PC-3 (cell line): ENCODE data around the gene MT1A. TPM values are rescaled to one million over a fixed set of nuclear protein-coding genes. Genes with fewer than 3 reads are reported as not detected.

ENCODE experiments used
- ATAC-seq: fragments of 200-7000 bp; cut with Tn5 transposase; 2 replicates; pipeline ENCODE4 v1.9.1; 2020; ENCODE audit warnings: mild to moderate bottlenecking, moderate library complexity
- BruUV-seq: library from RNA; stranded (reverse); fragments of 400-500 nt; replicated peaks from 2 replicates; lab custom pipeline; 2021; lab: Mats Ljungman, UMichigan
- CTCF ChIA-PET: fragments of 300-600 bp; sonication (Branson Sonifier 250); formaldehyde crosslinking; loops from one replicate; lab custom pipeline; 2022; ENCODE audit warnings: antibody characterized with exemption; lab: Charles Lee
- POLR2A ChIA-PET: fragments of 300-600 bp; sonication (Branson Sonifier 250); formaldehyde crosslinking; loops from one replicate; lab custom pipeline; 2022; ENCODE audit warnings: antibody characterized with exemption; ENCODE audit not compliant: unreplicated experiment; lab: Charles Lee
- DNase-seq: peaks from one replicate; pipeline ENCODE4 v3.0.0-alpha.2; 2015
- H2AFZ ChIP-seq: fragments of 300-600 bp; sonication (generic); 2 replicates; pipeline ENCODE4 v1.6.0; 2016; ENCODE audit warnings: antibody characterized with exemption, low read length
- H3F3A ChIP-seq: fragments of 300-600 bp; sonication (generic); one replicate; pipeline ENCODE4 v1.6.0; 2017; ENCODE audit warnings: antibody characterized with exemption, low read length, control low read depth, mild to moderate bottlenecking; ENCODE audit not compliant: unreplicated experiment
- H3K27ac ChIP-seq: fragments of 300-600 bp; sonication (generic); 2 replicates; pipeline ENCODE4 v1.5.1; 2016; ENCODE audit warnings: mild to moderate bottlenecking, low read length
- H3K27me3 ChIP-seq: fragments of 300-600 bp; sonication (generic); 2 replicates; pipeline ENCODE4 v1.6.1; 2016; ENCODE audit warnings: low read length, mixed read lengths
- H3K36me3 ChIP-seq: fragments of 300-600 bp; sonication (generic); 2 replicates; pipeline ENCODE4 v1.6.1; 2016; ENCODE audit warnings: low read depth, mixed run types, low read length, mixed read lengths
- H3K4me1 ChIP-seq: fragments of 300-600 bp; sonication (generic); 2 replicates; pipeline ENCODE4 v1.5.1; 2016; ENCODE audit warnings: low read length; ENCODE audit not compliant: insufficient read depth
- H3K4me2 ChIP-seq: fragments of 300-600 bp; sonication (generic); 2 replicates; pipeline ENCODE4 v1.6.0; 2016; ENCODE audit warnings: low read length
- H3K4me3 ChIP-seq: fragments of 300-600 bp; sonication (generic); 2 replicates; pipeline ENCODE4 v1.5.1; 2016; ENCODE audit warnings: mild to moderate bottlenecking, low read length, mixed read lengths
- H3K79me2 ChIP-seq: fragments of 300-600 bp; sonication (generic); 2 replicates; pipeline ENCODE4 v1.6.1; 2017; ENCODE audit warnings: low read length, mixed read lengths
- H3K9ac ChIP-seq: fragments of 300-600 bp; sonication (generic); 2 replicates; pipeline ENCODE4 v1.6.0; 2016; ENCODE audit warnings: mild to moderate bottlenecking, low read length
- H3K9me2 ChIP-seq: fragments of 300-600 bp; sonication (generic); replicated peaks from 2 replicates; pipeline ENCODE4 v1.6.1; 2016; ENCODE audit warnings: mixed run types, low read length, mixed read lengths
- H3K9me3 ChIP-seq: fragments of 300-600 bp; sonication (generic); 2 replicates; pipeline ENCODE4 v1.6.1; 2016; ENCODE audit warnings: low read length, mixed read lengths
- H4K20me1 ChIP-seq: fragments of 300-600 bp; sonication (generic); 2 replicates; pipeline ENCODE4 v1.6.1; 2016; ENCODE audit warnings: low read length, mixed read lengths
- CTCF ChIP-seq: fragments of 300-600 bp; sonication (generic); conservative IDR thresholded peaks from 2 replicates; pipeline ENCODE4 v1.5.1; 2017; ENCODE audit warnings: antibody characterized with exemption, low read depth, mild to moderate bottlenecking, low read length
- EZH2 ChIP-seq: fragments of 300-600 bp; sonication (generic); IDR thresholded peaks from one replicate; pipeline ENCODE4 v1.6.1; 2017; ENCODE audit warnings: antibody characterized with exemption, mild to moderate bottlenecking, low read length; ENCODE audit not compliant: unreplicated experiment
- EZH2phosphoT487 ChIP-seq: fragments of 300-600 bp; sonication (generic); IDR thresholded peaks from 2 replicates; pipeline ENCODE4 v1.6.1; 2018; ENCODE audit warnings: mild to moderate bottlenecking, antibody characterized with exemption, low read length, borderline replicate concordance
- intact Hi-C: fragments of 100-400 bp; cut with micrococcal nuclease; formaldehyde crosslinking; loops from 2 replicates; pipeline ENCODE4 v1.9.0; 2023
- total RNA-seq: library from RNA; depleted of rRNA; stranded (reverse); fragments of >200 nt; gene quantifications from 2 replicates; pipeline ENCODE4 v1.2.3, GENCODE V29; 2014

MT1A gene
- total RNA-seq, 1 experiment from 2014 or later, result not detected

DNA sequence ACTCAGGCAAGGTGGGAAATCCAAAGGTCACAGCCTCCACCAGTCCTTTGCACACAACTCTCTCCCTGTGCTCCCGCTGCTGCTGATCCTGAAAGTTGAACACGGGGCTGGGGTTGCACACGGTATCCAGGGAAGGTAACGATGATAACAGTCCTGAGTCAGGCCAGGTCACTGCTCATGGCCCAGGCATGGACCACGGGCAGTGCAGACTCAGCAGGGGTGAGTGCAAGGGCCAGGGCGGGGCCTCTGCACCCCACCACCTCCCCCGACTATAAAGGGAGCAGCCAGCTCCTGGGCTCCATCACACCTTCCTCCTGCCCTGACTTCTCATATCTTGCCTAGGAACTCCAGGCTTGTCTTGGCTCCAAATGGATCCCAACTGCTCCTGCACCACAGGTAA lies 13.1 kb downstream of the MT1A start, which contains the start of gene MT1B:
MT1B (plus strand) TSS at position 301 of the 400 bp plus-strand sequence; CDS start at position 369, 68 bp downstream.
- intact Hi-C loops, result loop anchor here (10.0 kb wide), 1 partner anchor 47 kb away; the partner anchor contains the start of gene MT2A
- H4K20me1 ChIP-seq, result no peaks in the 10 kb centered on the region
- ATAC-seq (no peak), DNase-seq (no peak)
- CTCF ChIA-PET, result no interaction called here
- no TSS peak for BruUV-seq
- no peak within 1 kb of the TSS for H3K27ac ChIP-seq
- no peaks in the 10 kb centered on the region for H3K9me3 ChIP-seq
- no peak within 1 kb of the TSS for H3K4me2 ChIP-seq
- no peaks in the 10 kb centered on the region for H3K9me2 ChIP-seq
- no peaks in the 10 kb centered on the region for H3F3A ChIP-seq
- no peak within 1 kb of the TSS for H3K9ac ChIP-seq
- H3K36me3 ChIP-seq, result no peaks in the 10 kb centered on the region
- H3K27me3 ChIP-seq, result no peaks in the 10 kb centered on the region
- H3K79me2 ChIP-seq, result no peaks in the 10 kb centered on the region
- POLR2A ChIA-PET, result no interaction called here
- H3K4me1 ChIP-seq, result peaks cover 15% of the 10 kb centered on the region
- H2AFZ ChIP-seq, result no peak within 1 kb of the TSS
- TF ChIP-seq EZH2 (no peak), CTCF (no peak), EZH2phosphoT487 (no peak)
- H3K4me3 ChIP-seq, result no peak within 1 kb of the TSS

GRCh38 chr16:56652600-56652999 lies 14.1 kb downstream of the MT1A start:
- H3K4me3 ChIP-seq, result no peak overlapping the region
- TF ChIP-seq EZH2, result no peak
- no peak for TF ChIP-seq CTCF
- no peak for TF ChIP-seq EZH2phosphoT487
- H3K9ac ChIP-seq, result no peak overlapping the region
- H3K9me3 ChIP-seq, result no peaks in the 10 kb centered on the region
- intact Hi-C loops, result loop anchor here (10.0 kb wide), 1 partner anchor 48 kb away; the partner anchor contains the start of gene MT2A
- H3K9me2 ChIP-seq, result no peaks in the 10 kb centered on the region
- peaks cover 18% of the 10 kb centered on the region for H3K4me1 ChIP-seq
- no TSS peak for BruUV-seq
- no peaks in the 10 kb centered on the region for H3K27me3 ChIP-seq
- no peak overlapping the region for H3K4me2 ChIP-seq
- no peaks in the 10 kb centered on the region for H3K36me3 ChIP-seq
- no peaks in the 10 kb centered on the region for H3F3A ChIP-seq
- H2AFZ ChIP-seq, result no peak overlapping the region
- no peak overlapping the region for H3K27ac ChIP-seq
- ATAC-seq (no peak), DNase-seq (no peak)
- ChIA-PET POLR2A (no interaction called here), CTCF (no interaction called here)
- no peaks in the 10 kb centered on the region for H3K79me2 ChIP-seq
- no peaks in the 10 kb centered on the region for H4K20me1 ChIP-seq

DNA sequence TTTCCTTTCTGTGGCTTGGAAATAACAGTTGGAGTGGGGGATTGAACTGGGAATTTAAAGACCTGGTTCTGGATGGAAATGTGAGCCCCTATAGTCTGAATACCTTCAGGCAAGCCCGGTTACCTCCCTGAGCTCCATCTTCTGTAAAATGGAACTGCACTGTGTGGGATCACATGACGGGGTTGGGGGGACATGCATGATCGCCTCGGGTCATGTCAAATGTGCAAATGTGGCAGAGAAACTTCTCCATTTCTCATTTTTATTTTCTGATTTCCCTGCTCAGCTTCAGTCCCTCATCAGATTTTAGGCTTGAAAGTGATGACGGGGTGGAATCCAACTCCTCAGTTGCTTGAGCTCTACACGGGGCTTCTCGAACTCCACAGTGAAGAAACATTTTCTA lies 14.8 kb downstream of the MT1A start:
- no TSS peak for BruUV-seq
- Histone ChIP-seq H3K36me3 (no peaks in the 10 kb centered on the region), H3K9me3 (no peaks in the 10 kb centered on the region), H3F3A (no peaks in the 10 kb centered on the region), H3K9me2 (no peaks in the 10 kb centered on the region), H3K27ac (no peak overlapping the region), H3K4me2 (no peak overlapping the region), H3K4me1 (peaks cover 22% of the 10 kb centered on the region), H3K27me3 (no peaks in the 10 kb centered on the region), H3K9ac (no peak overlapping the region), H3K79me2 (no peaks in the 10 kb centered on the region), H4K20me1 (no peaks in the 10 kb centered on the region), H3K4me3 (no peak overlapping the region), H2AFZ (no peak overlapping the region)
- ChIA-PET POLR2A (no interaction called here), CTCF (no interaction called here)
- DNase-seq (no peak), ATAC-seq (no peak)
- TF ChIP-seq CTCF (no peak), EZH2phosphoT487 (no peak), EZH2 (no peak)
- intact Hi-C loops, result loop anchor here (10.0 kb wide), 1 partner anchor 48 kb away; the partner anchor contains the start of gene MT2A
